B cell (primary cell): ENCODE data around the gene B4GALT7.

Experiments used
- EZH2 ChIP-seq: IDR thresholded peaks from 2 replicates; pipeline ENCODE4 v1.6.1; 2012; ENCODE audit warnings: borderline replicate concordance, low read depth, mild to moderate bottlenecking, moderate library complexity, low read length; ENCODE audit not compliant: insufficient read depth, poor library complexity, severe bottlenecking
- TF ChIP-seq, protein P1 (sequence below): fragments of 200-600 bp; IDR thresholded peaks from one replicate; pipeline ENCODE4 v1.8.0; 2022; ENCODE audit warnings: antibody characterized with exemption, mild to moderate bottlenecking

DNA sequence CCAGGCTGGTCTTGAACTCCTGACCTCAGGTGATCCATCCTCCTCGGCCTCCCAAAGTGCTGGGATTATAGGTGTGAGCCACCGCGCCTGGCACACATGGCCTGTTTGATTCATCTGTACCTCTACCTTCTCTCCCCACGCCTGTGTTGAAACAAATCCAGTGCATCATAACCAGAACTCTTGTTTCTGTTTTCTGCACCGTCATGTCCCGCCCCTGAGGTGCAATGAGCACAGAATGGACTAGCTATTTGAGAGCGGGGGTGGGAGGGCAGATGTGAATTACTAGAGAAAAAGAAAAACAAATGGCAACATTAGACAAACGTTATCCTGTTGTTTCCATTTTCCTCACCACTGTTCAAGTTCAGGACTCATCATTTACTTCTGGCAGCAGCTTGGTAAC lies 34.9 kb upstream of the B4GALT7 start:
- TF ChIP-seq EZH2 = no peak
- TF ChIP-seq, protein P1, sequence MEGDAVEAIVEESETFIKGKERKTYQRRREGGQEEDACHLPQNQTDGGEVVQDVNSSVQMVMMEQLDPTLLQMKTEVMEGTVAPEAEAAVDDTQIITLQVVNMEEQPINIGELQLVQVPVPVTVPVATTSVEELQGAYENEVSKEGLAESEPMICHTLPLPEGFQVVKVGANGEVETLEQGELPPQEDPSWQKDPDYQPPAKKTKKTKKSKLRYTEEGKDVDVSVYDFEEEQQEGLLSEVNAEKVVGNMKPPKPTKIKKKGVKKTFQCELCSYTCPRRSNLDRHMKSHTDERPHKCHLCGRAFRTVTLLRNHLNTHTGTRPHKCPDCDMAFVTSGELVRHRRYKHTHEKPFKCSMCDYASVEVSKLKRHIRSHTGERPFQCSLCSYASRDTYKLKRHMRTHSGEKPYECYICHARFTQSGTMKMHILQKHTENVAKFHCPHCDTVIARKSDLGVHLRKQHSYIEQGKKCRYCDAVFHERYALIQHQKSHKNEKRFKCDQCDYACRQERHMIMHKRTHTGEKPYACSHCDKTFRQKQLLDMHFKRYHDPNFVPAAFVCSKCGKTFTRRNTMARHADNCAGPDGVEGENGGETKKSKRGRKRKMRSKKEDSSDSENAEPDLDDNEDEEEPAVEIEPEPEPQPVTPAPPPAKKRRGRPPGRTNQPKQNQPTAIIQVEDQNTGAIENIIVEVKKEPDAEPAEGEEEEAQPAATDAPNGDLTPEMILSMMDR = no peak
